DMS 273 (cell line): ENCODE results near the gene PEX12.
"Not testable (repeated sequence)": the region's sequence is repeated elsewhere in the genome, so short reads cannot be mapped to it uniquely, and the experiment has no call there.

Experiments used
- DNase-seq: peaks from one replicate; lab custom pipeline; 2025; ENCODE audit not compliant: unreplicated experiment; lab: John Stamatoyannopoulos, UW

Gene PEX12

GRCh38 chr17:35537601-35538141 is 40.7 kb downstream of the PEX12 start, which contains the start of gene SLFN12L:
Gene SLFN12L (minus strand): TSS chr17:35537678. CDS start chr17:35522364, 15,314 bp downstream.
- DNase-seq: no peak

GRCh38 chr17:35536664-35537171 is 41.7 kb downstream of the PEX12 start:
- DNase-seq: no peak

GRCh38 chr17:35535406-35535805 is 43.0 kb downstream of the PEX12 start:
- not testable (repeated sequence) for DNase-seq

- DNase-seq: no peak
These were observed 43.7 kb downstream of the PEX12 start for GRCh38 chr17:35534576-35535093.

GRCh38 chr17:35531160-35531559 is 47.2 kb downstream of the PEX12 start:
- DNase-seq: no peak

GRCh38 chr17:35529866-35530265 is 48.5 kb downstream of the PEX12 start:
- no peak for DNase-seq

- not testable (repeated sequence) for DNase-seq
These were observed 49.0 kb downstream of the PEX12 start for GRCh38 chr17:35529326-35529725.
